Hepatocyte (in vitro differentiated cells): Measurements from ENCODE around the gene RAB11FIP4. TPM values are rescaled to one million over a fixed set of nuclear protein-coding genes. Genes with fewer than 3 reads are reported as not detected.

Experiments used
- DNase-seq: peaks from one replicate; pipeline ENCODE4 v3.0.0-alpha.2; 2016; ENCODE audit warnings: low spot score
- H2AFZ ChIP-seq: fragments of 200-600 bp; sonication (generic); 2 replicates; pipeline ENCODE4 v1.6.0; 2016; ENCODE audit warnings: antibody characterized with exemption, mild to moderate bottlenecking
- H3K27ac ChIP-seq: fragments of 200-600 bp; sonication (generic); 2 replicates; pipeline ENCODE4 v1.5.1; 2016; ENCODE audit warnings: mild to moderate bottlenecking
- H3K27me3 ChIP-seq: fragments of 200-600 bp; sonication (generic); 2 replicates; pipeline ENCODE4 v1.6.1; 2016
- H3K36me3 ChIP-seq: fragments of 200-600 bp; sonication (generic); replicated peaks from 2 replicates; pipeline ENCODE4 v1.5.1; 2016; ENCODE audit warnings: low read depth; ENCODE audit not compliant: insufficient read depth
- H3K4me1 ChIP-seq: fragments of 200-600 bp; sonication (generic); 2 replicates; pipeline ENCODE4 v1.5.1; 2016; ENCODE audit warnings: mild to moderate bottlenecking, moderate library complexity; ENCODE audit not compliant: insufficient read depth
- H3K4me2 ChIP-seq: fragments of 200-600 bp; sonication (generic); 2 replicates; pipeline ENCODE4 v1.6.0; 2016
- H3K4me3 ChIP-seq: fragments of 200-600 bp; sonication (generic); 2 replicates; pipeline ENCODE4 v1.5.1; 2016; ENCODE audit warnings: mild to moderate bottlenecking
- H3K79me2 ChIP-seq: fragments of 200-600 bp; sonication (generic); 2 replicates; pipeline ENCODE4 v1.6.0; 2017; ENCODE audit warnings: mild to moderate bottlenecking
- H3K9me2 ChIP-seq: fragments of 200-600 bp; sonication (generic); replicated peaks from 2 replicates; pipeline ENCODE4 v1.6.0; 2017; ENCODE audit warnings: mild to moderate bottlenecking; ENCODE audit not compliant: insufficient read depth
- H3K9me3 ChIP-seq: fragments of 200-600 bp; sonication (generic); 2 replicates; pipeline ENCODE4 v1.5.1; 2016; ENCODE audit warnings: low read depth, mild to moderate bottlenecking
- H4K20me1 ChIP-seq: fragments of 200-600 bp; sonication (generic); 2 replicates; pipeline ENCODE4 v1.6.0; 2016; ENCODE audit warnings: mild to moderate bottlenecking; ENCODE audit not compliant: insufficient read depth, poor library complexity, severe bottlenecking
- EZH2 ChIP-seq: fragments of 200-600 bp; sonication (generic); IDR thresholded peaks from 2 replicates; pipeline ENCODE4 v1.6.1; 2016; ENCODE audit warnings: antibody characterized with exemption, mild to moderate bottlenecking, borderline replicate concordance
- EZH2phosphoT487 ChIP-seq: fragments of 200-600 bp; sonication (generic); IDR thresholded peaks from one replicate; pipeline ENCODE4 v1.6.1; 2018; ENCODE audit warnings: antibody characterized with exemption, mild to moderate bottlenecking, low read depth, moderate library complexity; ENCODE audit not compliant: unreplicated experiment, severe bottlenecking
- WGBS: methylation state at CpG from one replicate; pipeline ENCODE4 v1.1.6; 2016; ENCODE audit warnings: low lambda C conversion rate; ENCODE audit errors: missing lambda C conversion rate; 5-methylcytosine and 5-hydroxymethylcytosine counted together
- polyA plus RNA-seq: library from polyadenylated mRNA; unstranded; fragments of >200 nt; fragmentation: Nextera tagmentation; extraction: Ambion mirVana; gene quantifications from 2 replicates; pipeline ENCODE4 v1.2.1, GENCODE V29; 2016
- total RNA-seq: library from RNA; depleted of rRNA; stranded (reverse); fragments of >200 nt; gene quantifications from 2 replicates; pipeline ENCODE4 v1.2.3, GENCODE V29; 2014
- TF ChIP-seq, protein P1 (sequence below): fragments of 200-600 bp; sonication (generic); IDR thresholded peaks from 2 replicates; pipeline ENCODE4 v1.5.1; 2016; ENCODE audit warnings: antibody characterized with exemption, mild to moderate bottlenecking; ENCODE audit not compliant: poor library complexity

Gene RAB11FIP4
- total and polyA plus RNA-seq, 2 experiments from 2014 or later, result 25.8 to 35.6 TPM

DNA sequence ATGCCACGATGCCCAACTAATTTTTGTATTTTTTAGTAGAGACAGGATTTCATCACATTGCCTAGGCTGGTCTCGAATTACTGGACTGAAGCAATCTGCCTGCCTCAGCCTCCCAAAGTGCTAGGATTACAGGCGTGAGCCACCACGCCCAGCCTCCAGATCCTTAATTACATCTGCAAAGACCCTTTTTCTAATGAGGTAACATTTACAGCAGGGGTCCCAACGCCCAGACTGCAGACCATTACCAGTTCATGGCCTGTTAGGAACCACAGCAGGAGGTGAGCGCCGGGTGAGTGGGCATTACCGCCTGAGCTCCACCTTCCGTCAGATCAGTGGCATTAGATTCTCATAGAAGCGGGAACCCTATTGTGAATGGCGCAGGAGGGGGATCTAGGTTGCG lies 4.0 kb upstream of the RAB11FIP4 start:
- no peak overlapping the region for H3K4me3 ChIP-seq
- peaks cover 31% of the 10 kb centered on the region for H3K27me3 ChIP-seq
- H3K9me2 ChIP-seq, result no peaks in the 10 kb centered on the region
- H3K36me3 ChIP-seq, result no peaks in the 10 kb centered on the region
- no peak overlapping the region for H3K27ac ChIP-seq
- TF ChIP-seq EZH2phosphoT487 (no peak), EZH2 (no peak)
- TF ChIP-seq, protein P1, sequence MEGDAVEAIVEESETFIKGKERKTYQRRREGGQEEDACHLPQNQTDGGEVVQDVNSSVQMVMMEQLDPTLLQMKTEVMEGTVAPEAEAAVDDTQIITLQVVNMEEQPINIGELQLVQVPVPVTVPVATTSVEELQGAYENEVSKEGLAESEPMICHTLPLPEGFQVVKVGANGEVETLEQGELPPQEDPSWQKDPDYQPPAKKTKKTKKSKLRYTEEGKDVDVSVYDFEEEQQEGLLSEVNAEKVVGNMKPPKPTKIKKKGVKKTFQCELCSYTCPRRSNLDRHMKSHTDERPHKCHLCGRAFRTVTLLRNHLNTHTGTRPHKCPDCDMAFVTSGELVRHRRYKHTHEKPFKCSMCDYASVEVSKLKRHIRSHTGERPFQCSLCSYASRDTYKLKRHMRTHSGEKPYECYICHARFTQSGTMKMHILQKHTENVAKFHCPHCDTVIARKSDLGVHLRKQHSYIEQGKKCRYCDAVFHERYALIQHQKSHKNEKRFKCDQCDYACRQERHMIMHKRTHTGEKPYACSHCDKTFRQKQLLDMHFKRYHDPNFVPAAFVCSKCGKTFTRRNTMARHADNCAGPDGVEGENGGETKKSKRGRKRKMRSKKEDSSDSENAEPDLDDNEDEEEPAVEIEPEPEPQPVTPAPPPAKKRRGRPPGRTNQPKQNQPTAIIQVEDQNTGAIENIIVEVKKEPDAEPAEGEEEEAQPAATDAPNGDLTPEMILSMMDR, result no peak
- H2AFZ ChIP-seq, result no peak overlapping the region
- no peak for DNase-seq
- no peaks in the 10 kb centered on the region for H3K79me2 ChIP-seq
- H4K20me1 ChIP-seq, result no peaks in the 10 kb centered on the region
- H3K4me2 ChIP-seq, result no peak overlapping the region
- WGBS, result 85% methylated on average over 12 of the region's 12 CpGs
- H3K9me3 ChIP-seq, result no peaks in the 10 kb centered on the region
- H3K4me1 ChIP-seq, result peaks cover 4% of the 10 kb centered on the region

DNA sequence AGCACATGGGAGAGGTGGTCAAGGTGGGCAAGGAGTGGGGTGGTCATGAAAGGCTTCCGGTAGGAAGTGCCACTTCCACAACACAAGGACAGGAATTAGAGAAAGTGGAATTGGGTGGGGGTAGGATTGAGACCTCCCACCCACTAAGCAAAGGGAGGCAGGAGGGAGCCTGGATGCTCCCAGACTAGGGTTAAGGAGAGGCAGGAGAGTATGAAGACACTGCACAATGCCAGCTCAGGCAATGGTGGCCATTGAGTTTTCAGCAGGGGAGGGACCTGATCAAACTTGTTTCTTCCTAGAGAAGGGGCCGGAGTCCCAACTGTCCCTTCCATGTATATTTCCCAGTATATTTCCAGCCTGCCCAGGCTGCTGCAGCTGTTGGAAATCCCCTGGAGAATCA lies 3.1 kb upstream of the RAB11FIP4 start:
- Histone ChIP-seq H3K9me3 (no peaks in the 10 kb centered on the region), H3K27me3 (peaks cover 40% of the 10 kb centered on the region), H3K4me1 (peaks cover 4% of the 10 kb centered on the region), H3K79me2 (no peaks in the 10 kb centered on the region), H3K27ac (no peak overlapping the region), H3K4me2 (no peak overlapping the region), H3K4me3 (no peak overlapping the region), H3K36me3 (no peaks in the 10 kb centered on the region), H2AFZ (no peak overlapping the region), H4K20me1 (no peaks in the 10 kb centered on the region), H3K9me2 (no peaks in the 10 kb centered on the region)
- DNase-seq, result no peak
- WGBS, result 91% methylated on average over 2 of the region's 2 CpGs
- TF ChIP-seq, protein P1, result no peak
- no peak for TF ChIP-seq EZH2
- TF ChIP-seq EZH2phosphoT487, result no peak

DNA sequence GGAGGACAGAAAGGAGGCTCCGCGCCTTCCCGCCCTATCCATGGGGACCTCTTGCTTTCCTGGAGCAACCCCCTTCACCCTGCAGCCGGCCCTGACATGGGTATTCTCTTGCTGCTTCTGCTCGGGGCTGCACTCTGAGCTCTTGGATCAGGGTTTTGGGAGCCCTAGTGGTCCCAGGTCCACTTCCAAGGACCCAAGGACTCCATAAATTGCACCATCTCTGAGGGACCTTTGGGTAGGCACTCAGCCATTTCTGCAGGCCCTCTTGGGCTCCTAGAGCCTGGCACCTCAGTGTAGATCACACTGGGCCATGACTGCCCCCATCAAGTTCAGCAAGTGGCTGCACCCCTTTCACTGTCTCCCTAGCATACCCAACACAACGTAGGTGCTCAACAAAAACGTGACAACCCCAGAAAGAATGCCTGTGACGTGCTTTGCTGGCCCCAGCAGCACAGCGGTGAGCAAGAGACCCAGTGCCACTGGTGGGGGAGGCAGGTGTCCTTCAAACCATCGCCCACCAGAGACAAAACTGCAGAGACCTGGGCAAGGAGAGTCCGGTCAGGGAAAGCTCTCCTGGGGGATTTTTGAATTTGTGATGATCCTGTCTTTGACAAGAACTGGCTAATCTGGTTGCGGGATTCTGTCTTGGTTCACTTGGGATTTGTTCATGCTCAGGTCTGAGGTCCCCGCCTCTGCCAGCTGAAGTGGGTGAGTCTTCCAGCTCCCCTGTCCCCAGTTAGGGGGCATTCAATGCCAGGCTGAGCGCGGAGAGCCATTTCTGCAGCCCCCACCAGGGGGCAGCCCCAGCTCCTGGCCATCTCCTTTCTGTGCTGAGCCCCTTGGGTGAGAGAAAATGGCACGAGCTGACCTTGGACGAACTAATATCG lies 2.5 kb upstream of the RAB11FIP4 start:
- no peaks in the 10 kb centered on the region for H3K79me2 ChIP-seq
- no peak overlapping the region for H3K4me2 ChIP-seq
- peaks cover 47% of the 10 kb centered on the region for H3K27me3 ChIP-seq
- DNase-seq, result peak; percentile 30
- TF ChIP-seq EZH2phosphoT487, result no peak
- no peak for TF ChIP-seq EZH2
- TF ChIP-seq, protein P1, result peak; percentile 53
- H3K9me3 ChIP-seq, result no peaks in the 10 kb centered on the region
- no peaks in the 10 kb centered on the region for H4K20me1 ChIP-seq
- H3K27ac ChIP-seq, result no peak overlapping the region
- WGBS, result 62% methylated on average over 18 of the region's 18 CpGs
- no peaks in the 10 kb centered on the region for H3K36me3 ChIP-seq
- peaks cover 4% of the 10 kb centered on the region for H3K4me1 ChIP-seq
- H3K9me2 ChIP-seq, result no peaks in the 10 kb centered on the region
- no peak overlapping the region for H2AFZ ChIP-seq
- H3K4me3 ChIP-seq, result no peak overlapping the region
